Activated T-cell treated with anti-CD3 and anti-CD28 coated beads for 4 hours (primary cell): ENCODE results near the gene JPH3.

Source experiments
- DNase-seq: peaks from one replicate; pipeline ENCODE4 v3.0.0-alpha.2; 2020

The JPH3 gene

DNA sequence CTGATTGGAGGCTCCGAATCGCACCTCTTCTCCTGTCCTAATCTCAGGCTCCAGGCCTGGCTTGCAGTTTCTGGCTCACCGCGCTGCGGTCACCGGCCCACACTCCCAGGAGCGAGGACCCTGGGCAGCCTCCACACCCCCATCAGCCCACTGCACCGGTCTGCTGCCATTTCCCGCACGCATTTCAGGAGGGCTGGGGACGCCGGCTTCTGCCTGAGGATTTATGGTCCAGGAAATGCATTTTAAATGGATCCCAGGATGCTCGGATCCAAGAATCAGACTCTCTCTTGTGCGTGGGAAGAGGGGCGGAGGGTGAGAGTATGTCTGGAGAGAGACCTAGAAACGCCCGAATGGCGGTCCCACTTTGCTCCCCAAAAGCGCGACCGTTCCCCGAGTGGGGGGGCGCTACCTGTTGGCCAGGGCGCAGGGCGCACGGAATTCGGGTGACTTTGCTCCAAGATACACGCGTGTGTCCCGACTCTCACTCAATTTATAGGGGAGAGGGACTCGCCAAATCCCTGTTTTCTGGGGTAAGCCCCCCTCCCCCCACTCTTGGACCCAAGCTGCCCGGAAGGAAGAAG lies 817 bp upstream of the JPH3 start:
- DNase-seq: no peak

DNA sequence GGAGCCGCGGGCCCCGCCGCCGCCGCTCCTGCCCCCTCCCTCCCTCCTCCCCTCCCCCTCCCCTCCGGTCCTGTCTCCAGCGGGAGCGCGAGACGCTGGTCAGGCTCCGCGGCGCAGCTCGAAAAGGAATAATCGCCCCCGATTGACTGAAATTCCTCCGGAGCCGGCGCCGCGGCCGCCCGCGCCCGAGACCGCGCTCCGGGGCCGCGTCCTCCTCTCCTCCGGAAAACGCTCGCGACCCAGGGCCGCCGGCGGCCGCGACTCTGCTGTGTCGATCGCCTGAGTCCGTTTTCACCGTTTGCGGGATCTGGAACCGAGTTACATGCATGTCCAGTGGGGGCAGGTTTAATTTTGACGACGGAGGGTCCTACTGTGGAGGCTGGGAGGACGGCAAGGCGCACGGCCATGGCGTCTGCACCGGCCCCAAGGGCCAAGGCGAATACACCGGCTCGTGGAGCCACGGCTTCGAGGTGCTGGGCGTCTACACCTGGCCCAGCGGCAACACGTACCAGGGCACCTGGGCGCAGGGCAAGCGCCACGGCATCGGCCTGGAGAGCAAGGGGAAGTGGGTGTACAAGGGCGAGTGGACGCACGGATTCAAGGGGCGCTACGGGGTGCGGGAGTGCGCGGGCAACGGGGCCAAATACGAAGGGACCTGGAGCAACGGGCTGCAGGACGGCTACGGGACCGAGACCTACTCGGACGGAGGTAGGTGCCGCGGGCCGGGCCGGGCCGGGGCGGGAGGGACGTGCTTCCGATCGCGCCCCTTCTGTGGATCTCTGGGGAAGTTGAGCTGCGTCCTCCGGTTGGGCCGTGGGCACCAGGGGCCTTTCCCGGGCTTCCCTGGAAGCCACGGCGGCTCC lies 744 bp downstream of the JPH3 start:
- DNase-seq: no peak

DNA sequence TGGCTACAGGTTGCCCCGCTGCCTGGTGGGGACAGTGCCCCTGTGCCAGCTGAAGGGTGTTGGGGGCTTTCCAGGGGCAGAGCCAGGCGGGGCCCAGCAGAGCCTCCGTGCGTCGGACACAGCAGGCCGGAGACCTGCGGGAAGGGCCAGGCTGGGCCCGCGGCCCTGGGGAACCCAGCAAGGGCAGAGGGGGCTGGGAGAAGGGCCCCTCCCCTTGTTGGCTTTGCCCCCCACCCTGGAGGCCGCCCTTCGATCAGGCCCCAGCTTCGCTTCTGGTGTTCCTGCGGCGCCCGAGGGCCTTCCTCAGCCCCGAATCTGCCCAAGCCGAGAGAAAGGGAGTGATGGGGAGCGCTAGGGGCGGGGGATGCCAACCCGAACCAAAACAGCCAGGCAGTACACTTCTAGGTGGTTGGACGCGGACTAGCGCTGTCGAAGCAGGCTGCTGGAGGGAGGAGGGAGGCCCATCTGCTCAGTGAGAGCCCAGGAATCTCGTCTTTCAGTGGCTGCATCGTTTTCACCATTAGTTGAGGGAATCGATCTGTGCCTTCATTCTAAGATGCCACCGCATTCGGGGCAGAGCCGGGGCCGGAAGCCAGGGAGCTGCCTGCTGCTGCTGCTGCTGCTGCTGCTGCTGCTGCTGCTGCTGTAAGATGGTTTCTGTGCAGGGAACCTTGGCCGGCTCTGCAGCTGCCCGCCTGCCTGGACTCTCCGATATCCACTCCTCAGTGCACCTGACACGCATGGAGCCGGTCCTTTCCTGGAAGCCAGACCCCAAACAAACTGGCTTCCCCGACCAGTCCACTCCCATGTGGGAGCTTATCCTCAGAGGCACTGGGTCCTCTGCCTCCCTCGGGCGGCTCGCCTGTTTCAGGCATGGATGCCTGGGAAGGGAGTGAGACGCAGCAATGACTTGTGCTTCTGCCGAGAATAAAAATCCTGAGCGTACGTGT lies 1.7 kb downstream of the JPH3 start:
- DNase-seq: no peak

DNA sequence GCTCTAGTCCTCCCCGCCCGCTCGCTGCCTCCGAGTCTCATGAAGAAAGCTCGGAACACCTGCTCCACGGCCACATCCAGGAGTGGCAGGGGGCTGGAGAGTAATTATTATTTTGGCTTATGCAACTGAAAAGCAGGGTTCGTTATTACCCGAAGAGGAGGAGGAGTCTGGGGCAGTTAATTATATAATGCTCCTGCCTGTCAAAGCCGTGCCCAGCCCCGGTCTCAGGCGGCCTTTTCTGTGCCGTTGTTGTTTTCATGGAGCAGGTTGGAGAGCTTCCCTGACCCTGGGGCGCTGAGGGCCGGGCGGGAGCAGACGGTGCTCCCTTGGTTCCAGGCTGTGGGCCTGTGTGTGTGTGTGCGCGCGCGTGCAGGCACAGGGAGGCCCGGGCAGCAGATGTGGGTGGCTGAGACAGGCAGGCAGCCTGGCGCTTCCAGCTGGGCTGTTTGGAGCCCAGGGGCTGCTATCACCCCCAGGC lies 2.4 kb downstream of the JPH3 start:
- DNase-seq: no peak

DNA sequence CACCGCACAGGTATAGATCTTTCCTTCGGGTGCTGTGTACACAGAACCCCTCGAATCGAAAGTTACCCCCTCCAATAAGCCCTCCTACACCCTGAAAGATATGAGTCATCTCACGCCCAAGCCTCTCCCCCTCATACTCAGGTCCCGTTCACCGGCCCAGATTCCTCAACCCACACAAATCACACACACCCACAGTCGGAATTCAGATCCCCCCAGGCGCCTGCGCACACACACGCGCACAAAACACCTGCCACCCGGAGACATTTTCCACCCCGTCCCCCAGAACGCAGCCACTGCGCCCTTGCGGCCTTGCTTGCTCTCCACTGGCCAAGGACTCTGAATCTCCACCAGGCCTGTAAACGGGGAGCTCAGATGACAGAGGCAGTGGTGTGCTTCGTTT lies 4.9 kb downstream of the JPH3 start:
- DNase-seq: no peak

DNA sequence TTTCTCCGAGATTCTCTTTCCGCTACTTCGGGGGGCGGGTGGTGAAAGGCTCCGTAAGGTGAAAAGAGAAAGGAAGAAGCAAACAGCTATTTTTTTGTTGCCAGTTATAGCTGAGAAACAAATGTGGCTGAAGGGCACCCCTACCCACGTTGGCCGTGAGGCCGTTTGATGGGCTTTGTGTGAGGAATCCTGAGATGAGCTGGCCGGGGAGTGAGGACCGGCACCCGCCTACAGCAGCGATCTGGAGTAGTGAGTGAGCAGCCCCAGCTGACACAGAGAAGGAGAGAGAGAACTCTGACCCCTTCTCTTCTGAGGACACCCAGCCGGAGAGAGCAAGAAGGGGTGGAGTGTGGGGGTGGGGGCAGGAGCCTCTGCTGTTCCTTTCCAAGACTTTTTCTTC lies 5.6 kb downstream of the JPH3 start:
- DNase-seq: no peak

DNA sequence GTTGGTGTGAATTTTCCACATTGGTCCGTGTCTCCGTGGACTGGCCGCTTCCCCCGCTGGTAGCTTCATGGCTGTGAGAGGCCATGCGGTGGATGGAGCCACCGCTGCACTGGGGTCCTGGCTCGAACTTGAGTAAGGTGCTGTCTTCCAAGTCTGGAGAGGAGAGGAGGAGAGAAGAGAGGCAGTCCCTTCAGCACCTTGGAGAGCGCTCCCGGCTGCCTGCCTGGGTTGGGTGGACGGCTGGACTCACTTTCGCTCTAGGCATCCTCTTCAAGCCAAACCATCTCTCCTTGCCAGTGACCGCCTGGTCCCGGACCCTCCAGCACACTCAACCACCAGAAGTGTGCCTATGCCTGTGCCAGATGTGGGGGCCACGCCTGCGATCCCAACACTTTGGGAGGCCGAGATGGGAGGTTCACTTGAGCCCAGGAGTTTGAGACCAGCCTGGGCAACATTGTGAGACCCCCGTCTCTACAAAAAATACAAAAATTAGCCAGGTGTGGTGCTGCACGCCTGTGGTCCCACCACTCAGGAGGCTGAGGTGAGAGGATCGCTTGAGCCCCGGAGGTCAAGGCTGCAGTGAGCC lies 6.2 kb downstream of the JPH3 start:
- DNase-seq: no peak

DNA sequence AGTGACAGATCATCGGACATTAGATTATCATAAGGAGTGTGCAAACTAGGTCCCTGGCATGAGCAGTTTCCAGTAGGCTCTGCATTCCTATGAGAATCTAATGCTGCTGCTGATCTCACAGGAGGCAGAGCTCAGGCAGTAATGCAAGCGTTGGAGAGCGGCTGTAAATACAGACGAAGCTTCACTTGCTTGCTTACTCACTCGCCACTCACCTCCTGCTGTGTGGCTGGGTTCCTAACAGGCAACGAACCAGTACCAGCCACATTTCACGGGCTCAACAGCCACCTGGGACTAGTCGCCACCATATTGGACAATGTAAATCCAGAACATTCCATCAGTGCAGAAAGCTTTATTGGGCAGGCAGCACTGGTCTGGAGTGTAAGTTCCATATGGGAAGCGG lies 7.7 kb downstream of the JPH3 start:
- DNase-seq: no peak

DNA sequence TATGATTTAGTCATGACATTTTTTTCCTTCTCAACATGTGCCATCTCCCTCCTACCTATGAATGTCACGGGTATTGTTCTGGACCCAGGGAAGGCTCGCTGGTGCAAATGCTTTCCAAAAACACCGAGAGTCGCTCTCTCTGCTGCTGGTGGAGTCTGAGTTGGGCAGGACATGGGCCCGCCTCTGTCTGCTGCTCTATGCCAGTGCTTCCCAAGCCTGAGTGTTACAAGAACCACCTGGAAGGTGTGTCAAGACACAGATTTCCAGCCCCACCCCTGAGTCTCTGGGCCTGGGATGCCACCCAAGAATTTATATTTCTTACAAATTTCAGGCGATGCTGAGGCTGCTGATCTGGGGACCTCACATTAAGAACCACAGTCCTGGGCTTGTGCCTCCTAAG lies 9.1 kb downstream of the JPH3 start:
- no peak for DNase-seq

DNA sequence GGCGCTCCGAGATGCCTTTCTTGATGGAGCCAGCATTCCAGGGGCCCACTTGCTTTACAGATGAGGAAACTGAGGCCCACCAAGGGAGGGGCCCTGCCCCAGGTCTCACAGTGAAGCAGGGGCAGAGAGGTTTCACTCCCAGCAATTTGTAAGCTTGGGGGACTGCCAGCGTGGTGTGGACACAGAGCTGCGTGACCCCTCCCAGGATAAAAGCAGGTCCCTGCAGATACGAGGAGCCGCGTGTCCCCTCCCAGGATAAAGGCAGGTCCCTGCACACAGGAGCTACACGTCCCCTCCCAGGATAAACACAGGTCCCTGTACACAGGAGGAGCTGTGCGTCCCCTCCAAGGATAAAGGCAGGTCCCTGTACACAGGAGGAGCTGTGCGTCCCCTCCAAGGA lies 11.7 kb downstream of the JPH3 start:
- DNase-seq: no peak

DNA sequence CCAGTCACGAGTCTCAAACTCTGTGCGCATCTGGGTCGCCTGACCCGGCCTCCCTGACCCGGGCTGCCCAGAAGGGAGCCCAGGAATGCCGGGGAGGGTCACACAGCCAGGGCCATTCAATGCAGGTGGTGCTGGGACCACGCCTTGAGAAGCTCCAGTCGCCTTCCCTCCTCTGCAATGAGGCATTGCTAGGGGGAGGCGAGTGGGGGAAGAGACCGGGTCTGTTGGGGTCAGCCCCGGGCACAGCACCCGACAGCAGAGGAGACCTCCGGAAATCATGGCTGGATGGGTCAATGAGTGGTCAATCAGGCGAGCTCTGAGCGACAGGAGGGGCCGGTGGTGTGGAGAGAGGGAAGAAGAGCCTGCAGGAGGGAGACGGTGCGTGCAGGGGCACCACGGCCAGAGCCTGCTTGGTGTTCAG lies 13.3 kb downstream of the JPH3 start:
- no peak for DNase-seq

DNA sequence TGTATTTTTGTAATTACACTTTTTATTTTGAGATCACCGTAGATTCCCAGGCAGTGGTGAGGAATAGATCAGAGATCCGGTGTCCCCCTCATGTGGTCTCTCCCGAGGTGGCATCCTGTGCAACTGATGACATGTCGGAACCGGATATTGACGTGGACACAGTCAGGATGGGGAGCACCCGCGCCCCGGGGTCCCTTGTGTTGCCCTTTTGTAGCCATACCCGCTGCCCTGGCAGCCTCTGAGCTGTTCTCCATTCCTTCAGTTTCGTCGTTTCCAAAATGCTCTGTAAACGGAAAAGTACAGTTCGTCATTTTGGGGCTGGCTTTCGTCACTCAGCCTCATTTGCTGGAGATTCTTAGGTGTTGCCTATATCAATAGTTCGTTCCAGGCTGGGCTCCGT lies 14.2 kb downstream of the JPH3 start:
- no peak for DNase-seq

DNA sequence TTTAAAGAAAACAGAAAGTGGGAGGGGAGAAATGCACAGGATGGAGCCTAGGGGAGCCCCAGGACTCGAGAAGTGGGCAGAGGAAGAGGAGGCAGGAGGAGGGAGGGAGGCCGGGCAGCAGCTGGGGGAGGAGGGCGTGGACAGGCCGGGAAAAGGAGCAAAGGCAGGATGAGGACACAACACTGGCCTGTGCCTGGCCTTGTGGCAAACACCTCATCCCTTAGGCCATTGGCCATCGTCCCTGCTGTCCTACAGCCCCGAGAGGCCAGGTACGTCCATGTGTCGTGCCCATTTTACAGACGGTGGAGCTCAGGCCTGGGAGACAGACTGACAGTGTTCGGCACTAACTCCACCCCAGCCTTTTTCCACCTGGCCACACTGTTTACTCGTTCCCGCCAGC lies 15.9 kb downstream of the JPH3 start:
- no peak for DNase-seq

DNA sequence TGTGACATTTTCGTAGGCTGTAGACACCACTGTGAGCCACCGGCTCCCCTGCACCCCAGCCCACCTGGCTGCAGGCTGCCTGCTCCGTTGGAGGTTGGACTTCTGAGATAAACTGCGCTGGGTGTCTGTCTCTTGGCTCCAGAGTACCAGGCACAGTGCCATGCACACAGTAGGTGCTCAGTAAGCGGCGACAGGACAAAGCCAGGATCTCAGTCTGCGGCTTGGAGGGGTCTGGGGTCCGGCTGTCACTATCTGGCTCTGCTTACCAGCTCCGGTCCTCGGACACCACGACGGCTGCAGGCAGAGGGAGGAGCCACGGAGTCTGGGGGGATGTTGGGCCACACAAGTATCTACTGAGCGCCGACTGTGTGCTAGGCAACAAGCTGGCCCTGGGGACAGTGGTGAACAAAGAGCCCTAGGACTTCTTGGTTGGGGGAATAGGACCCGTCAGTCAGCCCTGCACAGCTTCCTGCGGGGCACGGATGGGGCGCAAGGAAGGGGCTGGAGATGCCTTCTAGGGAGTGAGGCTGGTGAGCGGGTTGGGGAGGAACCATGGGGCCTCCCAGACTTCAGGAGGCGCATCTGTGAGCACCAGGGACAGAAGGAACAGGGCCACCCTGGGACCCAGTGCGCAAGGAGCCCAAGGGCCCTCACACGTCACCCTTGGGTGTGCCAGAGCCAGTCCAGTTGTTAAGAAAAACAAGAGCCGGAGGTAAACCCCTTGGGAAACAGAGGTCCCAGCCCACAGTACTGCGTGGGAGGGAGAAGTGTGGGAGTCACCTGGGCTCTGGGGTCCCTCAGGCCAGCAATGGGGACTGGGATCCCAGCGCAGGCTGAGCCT lies 17.3 kb downstream of the JPH3 start:
- no peak for DNase-seq

DNA sequence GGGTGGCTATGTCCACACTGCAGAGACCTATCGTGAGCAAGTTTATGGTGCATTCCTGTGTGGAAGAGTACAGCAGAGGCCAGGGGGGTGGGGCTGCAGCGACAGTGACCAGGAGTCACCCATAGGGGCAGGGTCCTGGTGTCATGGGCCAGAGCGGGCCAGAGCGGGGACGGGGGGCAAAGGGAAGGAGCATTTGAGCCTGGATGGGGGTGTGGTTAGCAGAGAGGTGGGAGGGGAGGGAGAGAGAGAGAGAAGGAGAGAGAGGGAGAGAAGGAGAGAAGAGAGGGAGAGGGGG lies 17.8 kb downstream of the JPH3 start:
- DNase-seq: no peak

DNA sequence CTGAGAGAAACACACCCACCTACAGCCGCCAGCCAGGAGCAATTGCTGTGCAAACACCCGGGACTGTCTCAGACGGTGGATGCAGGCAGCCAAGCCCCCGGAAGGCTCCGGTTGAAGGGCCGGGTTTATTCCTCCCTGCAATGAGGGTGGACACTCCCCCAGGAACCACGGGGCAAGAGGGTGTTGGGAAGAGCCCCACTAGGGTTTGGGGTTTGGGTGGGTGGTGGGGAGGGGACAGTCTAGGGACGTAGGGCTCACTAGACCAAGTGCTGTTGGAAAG lies 19.2 kb downstream of the JPH3 start:
- DNase-seq: no peak

DNA sequence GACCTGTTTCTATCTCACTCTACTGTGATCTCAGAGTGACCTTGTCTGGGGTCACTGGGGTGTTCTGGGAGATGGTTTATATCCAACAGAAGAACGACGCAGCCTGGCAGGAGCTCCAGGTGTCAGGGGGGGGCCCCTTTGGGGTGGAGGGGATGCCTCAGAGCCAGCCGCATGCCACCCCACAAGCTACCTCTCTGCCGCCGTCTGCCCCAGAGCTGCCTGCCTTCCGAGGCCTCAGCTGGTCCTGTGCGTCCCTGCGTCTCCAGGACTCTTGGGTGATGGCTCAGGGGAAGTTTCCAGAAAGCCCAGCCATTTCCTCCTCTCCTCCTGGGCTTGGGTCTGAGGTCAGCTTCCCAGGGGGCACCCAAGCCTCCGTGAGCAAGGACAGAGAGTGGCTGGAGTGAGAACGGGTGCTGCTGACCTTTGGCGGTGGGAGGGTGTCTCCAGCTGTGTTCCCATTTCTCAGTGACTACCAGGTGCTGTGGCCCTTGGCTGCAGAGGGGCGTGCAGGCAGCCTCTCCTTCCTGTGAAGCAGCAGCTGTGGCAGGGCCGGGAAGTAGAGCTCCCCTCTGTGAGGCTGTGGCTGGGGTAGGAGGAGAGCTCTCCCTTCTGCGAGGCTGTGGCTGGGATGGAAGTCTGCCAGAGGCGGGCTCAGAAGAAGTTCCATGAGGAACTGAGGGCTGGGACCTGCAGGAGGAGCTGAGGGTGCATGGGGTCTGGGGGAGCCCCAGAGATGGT lies 19.8 kb downstream of the JPH3 start:
- no peak for DNase-seq

DNA sequence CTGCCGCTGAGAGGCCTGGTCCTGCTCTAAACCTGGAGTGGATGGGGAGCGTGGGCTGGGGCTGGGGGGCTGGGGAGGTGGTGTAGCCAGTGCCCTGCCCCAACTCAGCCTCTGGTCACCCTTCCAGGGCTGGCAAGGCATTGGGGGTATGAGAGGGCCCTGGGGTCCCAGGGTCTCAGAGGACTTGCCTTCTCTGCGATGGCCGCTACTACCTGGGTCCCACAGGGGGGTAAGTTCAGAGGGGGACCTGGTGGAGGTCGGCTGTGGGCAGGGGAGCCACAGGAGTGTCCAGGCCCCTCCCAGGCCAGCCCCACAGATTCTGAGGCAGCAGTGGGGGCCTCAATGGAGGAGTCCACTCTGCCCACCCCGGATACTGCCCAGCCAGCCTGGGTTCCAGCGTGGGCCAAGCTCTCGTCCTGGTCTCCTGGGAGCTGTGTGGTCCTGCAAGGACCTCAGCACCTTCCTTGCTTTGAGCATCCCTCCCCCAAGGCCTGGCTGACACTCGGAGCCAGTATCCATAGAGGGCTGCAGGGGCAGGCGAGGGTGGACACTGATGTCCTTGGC lies 20.5 kb downstream of the JPH3 start:
- DNase-seq: no peak

DNA sequence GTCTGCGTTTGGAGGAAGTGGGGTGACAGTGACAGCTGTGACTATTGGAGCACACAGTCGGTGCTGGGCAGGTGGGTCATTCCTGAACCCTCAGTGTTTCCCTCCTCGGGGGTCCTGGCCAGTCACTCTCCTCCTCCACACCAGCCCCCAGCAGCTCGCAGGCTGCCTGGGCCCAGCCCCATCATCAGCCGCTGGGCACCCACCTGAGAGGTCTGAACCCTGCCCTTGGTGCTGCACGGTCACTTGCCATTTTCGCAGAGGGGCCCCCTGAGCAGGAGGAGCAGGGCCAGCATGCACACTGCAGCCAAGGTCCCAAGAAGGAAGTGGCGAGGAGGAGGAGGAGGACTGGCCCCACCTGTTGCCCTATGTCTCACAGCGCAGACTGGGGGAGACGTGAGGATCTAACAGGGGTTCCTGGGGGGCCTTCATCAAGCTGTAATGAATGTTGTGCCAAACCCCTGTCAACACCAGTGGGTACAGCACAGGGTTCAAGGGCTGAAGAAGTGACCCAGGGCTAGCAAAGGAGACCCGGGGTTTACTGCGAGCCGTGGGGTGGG lies 23.0 kb downstream of the JPH3 start:
- DNase-seq: no peak

DNA sequence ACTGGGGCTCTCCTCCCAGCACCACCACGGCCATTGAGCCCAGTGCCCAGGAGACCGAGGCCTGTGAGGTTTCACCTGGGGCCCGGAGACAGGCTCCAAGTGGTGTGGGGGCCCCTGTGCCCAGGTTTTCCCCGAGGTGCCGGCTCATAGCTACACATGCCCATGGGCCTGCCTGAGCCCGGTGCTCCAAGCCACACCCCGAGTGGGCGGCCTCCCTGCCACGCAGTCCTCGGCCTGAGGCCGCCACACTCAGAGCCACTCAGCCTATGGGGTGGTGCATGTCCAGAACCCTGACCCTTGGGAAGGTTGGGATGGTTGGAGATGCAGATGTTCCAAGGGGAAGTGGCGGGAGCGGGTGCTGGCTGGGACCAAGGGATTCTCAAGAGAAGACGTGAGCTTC lies 24.1 kb downstream of the JPH3 start:
- DNase-seq: no peak

DNA sequence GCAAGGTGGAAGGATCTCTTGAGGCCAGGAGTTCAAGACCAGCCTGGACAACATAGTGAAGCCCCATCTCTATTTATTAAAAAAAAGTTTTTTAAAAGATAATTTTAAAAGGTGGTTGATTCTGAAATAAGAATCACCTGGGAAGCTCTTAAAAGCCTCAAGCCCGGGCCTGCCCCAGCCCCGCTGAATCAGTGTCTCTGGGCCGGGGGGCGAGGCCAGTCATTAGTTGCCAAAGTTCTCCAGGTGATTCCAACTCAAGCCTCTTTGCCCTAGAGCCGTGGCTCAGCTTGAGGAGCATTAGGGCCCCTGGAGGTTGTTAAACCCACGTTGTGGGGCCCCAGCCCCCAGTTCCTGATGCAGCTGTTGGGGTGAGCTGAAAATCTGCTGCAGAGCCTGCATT lies 24.6 kb downstream of the JPH3 start:
- no peak for DNase-seq
